NCI-H82 (cell line): ENCODE data around the gene ST6GALNAC2.
"Not testable (repeated sequence)": the region's sequence is repeated elsewhere in the genome, so short reads cannot be mapped to it uniquely, and the experiment has no call there.

ENCODE experiments used
- DNase-seq: peaks from one replicate; lab custom pipeline; 2025; lab: John Stamatoyannopoulos, UW

ST6GALNAC2 gene

DNA sequence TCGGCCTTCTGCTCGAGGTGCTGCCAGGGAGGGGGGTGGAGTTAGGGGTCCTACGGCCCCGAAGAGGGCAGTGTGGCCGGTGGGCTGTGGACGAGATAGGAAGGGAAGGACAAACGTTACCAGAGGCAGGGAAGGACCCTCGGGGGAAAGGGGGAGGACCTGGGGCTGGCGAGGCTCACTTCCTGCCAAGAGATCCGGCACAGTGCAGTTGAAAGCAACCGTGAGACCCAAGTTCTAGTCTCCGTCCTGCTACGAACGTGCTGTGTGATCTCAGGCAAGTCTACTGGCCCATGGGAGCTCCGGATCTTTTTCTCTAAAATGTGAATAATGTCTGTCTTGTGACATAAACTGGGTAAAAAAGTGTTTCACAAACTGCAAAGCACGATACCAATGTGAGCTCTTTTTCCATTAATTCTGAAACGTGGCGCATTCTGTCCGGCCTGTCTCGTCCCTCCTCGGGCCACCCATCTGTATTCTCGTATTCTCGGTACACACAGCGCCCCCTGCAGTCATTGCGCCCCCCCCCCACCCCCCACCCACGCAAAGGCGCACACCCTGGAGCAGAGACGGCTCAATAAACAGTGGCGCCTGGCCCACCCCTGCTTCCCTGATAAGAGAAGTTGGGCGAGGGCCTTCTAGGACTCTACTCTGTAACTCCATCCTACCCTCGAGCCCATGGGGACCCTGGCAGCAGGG, 57.0 kb downstream of the ST6GALNAC2 start:
- DNase-seq: no peak

DNA sequence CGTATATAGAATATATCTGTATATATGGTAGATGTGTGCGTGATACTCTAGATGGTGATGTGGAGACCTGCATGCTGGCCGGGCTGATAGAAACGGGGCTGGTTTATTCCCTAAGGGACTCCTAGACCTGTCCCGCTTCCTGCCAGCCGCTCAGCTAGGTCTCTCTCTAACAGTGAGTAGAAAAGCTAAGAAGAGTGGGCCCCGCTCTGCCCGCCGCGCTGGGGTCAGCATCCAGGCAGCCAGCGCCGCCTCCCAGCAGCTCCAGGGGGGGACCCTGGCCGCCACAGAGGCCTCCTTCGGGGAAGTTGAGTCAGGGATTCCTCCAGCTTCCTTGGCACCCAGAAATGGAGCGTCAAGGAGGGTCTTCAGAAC, 57.5 kb downstream of the ST6GALNAC2 start:
- DNase-seq: no peak

DNA sequence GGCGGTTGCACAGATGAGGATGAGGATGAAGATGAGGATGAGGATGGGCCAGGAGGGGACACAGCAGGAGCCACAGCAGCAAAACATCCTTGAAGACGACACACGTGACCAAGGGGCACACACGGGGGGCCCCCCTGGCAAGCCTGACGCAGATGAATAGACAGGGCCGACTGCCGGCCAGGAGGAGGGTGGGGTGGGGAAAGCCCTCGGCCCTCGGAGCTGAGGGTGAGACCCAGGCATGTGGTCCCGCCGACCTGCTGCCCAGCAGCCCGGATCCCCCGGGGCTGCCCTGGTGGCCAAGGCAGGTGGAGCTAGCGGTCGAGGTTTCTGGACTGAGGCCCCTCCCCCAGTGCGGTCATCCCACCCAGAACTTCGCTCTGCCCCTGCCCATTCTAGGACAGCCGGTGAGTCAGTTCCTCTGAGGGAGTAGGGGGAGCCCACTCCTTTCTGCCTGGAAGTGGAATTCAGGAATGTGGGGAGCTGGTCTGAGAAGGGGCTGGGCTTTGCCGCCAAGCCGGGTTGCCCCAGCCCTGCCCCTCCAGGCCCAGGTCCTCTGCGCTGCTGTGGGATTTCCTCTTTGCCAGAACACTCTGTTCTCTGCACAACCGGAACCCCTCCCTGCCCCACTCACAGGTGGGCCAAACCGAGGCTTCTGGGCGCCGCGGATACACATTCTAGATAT, 58.1 kb downstream of the ST6GALNAC2 start:
- no peak for DNase-seq

DNA sequence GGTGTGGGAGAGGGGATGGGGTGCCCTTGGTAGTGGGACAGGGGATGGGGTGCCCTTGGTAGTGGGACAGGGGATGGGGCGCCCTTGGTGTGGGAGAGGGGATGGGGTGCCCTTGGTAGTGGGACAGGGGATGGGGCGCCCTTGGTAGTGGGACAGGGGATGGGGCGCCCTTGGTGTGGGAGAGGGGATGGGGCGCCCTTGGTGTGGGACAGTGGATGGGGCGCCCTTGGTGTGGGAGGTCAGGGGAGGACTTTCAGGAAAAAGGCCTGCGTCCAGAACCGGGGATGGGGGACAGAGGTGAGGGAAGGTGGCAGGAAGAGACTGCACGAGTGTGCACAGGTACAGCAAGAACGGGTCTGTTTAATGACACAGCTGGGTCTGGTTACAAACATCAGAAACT, 58.6 kb downstream of the ST6GALNAC2 start:
- DNase-seq: not testable (repeated sequence)

DNA sequence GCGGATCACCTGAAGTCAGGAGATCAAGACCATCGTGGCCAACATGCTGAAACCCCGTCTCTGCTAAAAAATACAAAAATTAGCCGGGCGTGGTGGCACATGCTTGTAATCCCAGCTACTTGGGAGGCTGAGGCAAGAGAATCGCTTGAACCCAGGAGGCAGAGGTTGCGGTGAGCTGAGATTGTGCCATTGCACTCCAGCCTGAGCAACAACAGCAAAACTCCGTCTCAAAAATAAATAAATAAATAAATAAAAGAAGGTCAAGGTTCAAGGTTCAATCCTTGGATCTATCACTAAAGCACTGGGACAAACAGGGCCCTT, 60.2 kb downstream of the ST6GALNAC2 start:
- not testable (repeated sequence) for DNase-seq

DNA sequence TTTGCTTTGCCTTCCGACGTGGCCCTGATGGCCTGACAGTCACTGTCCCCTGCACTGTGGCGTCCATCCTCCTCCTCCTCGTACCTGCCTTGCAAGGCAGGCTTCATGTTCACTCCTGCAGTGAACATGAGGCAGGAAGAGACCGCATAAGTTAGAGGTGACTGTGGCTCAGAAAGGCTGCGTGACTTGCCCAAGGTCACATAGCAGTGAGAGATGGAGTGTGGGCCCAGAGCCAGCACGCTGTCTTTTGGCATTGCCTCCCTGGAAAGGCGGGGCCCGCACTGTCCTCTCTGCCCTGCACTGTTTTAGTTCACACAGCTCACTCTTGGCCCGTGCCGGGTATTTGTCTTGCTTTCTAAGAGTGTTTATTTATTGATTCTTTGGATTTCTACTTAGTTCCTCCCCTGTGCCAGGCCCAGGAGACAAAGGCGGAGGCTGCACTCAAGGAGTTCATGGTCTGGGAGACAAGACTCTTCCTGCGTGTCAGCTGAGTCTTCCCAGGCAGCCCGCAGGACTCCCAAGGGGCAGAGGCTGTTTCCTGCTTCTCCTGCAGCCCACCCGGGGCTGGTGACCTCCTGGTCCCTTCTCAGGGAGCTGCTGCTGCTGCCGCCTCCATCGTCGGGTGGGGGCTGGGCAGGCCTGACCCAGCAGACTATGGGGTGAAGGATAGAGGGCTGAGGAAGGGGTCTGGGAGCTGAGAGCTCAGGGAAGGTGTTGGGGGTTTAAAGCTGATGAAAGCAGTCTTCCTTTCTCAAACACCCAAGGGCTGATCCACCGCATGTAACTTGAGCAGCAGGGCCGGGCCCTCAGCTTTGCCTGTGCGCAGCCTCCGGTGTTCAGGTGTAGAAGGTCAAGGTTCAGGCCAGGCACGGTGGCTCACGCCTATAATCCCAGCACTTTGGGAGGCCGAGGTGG, 60.8 kb downstream of the ST6GALNAC2 start:
- no peak for DNase-seq

DNA sequence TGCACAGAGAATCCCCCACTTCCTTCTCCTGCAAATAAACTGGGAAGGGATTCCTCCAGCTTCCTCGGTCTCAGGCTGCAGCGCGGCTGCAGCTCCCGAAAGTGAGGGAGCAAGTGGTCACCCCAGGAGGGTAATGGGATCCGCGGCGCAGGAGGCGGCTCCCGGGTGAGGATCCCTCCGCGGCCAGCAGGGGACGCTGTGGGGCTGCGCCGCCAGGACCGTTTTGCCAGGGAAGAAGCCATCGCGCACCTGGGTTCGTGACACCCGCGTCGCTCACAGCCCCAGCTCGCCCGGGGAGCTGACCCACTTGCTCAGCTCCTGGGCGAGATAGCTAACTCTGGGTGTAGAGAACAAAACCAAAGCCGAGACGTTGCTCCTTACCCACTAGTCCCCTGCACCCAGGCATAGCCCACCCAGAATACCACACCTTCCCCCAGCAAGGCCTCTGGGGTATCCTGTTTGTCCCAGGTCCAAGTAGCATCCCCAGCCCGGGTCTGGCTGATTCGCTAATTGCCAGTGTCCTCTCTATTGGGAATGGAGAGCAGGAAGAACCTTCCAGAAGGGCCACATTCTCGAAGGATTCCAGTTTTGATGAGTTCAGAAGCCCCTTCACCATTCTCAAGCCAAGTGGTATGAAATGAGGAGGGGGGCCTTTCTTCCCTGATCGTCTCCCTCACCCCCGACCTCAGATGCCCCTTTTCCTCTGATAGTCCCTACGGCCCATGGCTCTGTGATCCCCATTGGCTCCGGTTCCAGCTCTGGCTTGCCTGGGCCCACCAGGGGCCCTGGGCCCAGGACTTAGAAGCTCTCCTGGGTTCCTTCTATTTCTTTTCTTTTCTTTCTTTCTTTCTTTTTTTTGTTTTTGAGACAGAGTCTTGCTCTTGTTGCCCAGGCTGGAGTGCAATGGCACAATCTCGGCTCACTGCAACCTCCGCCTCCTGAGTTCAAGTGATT, 62.3 kb downstream of the ST6GALNAC2 start:
- DNase-seq: peak; percentile 58

DNA sequence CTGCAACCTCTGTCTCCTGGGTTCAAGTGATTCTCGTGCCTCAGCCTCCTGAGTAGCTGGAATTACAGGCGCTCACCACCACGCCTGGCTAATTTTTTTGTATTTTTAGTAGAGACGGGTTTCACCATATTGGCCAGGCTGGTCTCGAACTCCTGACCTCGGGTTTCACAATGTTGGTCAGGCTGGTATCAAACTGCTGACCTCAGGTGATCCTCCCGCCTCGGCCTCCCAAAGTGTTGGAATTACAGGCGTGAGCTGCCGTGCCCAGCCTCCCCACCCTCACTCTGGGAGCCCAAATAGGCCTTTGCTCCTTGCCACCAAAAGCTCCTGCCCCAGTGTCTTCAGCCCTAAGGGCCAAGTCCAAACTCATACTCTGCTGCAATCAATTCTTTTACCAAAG, 64.0 kb downstream of the ST6GALNAC2 start:
- DNase-seq: not testable (repeated sequence)

DNA sequence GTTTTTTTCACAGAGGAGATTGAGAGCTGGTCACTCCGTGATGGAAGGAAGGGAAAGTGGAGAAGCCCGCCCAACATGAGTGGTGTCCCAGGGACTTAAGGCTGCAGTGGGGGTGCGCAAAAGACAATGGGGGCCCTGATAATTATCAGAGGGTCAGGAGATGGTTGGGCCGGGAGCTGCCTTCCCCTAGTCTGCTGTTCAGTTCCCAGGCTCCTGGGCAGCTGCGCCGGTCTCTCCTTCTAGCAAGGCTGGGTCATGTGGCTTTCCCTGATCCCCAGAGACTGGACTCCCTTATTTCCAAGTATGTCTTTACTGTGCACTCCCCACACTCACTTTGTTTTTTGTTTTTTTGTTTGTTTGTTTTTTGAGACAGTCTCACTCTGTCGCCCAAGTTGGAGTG, 64.4 kb downstream of the ST6GALNAC2 start:
- DNase-seq: no peak

DNA sequence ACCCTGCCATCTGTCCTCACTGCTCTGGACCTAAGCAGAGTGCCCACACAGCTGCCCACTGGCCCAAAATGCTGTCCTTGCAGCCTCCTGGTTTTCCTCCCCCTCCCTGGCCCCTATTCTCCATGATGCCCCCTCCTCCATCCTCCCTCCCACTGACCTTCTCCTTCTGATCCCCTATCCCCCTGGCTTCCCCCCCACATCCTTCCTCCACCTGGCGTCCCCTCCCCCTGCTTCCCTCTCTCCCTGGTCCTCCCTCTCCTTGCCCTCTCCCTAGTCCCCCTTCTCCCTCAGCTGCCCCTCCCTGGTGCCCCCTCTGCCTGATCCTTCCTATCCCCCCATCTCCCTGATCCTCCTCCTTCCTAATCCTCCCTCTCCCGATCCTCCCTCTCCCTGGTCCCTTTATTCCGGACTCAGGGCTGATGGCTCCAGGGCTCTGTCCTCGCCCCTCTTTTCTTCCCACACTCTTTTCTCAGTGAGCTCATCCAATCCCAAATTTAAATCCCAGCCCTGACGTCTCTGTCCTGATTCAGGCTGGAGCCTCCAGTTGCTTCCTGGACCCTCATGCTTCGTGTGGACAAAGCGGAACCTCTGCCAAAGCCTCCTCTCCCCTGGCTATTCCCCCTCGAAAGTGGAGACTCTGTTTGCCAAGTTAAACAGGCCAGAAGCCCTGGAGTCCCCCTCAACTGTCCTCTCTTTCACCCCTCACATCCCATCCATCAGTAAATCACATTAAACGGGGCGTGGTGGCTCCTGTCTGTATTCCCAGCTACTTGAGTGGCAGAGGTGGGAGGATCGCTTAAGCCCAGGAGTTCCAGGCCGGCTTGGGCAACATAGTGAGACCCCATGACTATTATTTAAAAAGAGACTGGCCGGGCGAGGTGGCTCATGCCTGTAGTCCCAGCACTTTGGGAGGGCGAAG, 66.4 kb downstream of the ST6GALNAC2 start:
- peak; percentile 69 for DNase-seq

DNA sequence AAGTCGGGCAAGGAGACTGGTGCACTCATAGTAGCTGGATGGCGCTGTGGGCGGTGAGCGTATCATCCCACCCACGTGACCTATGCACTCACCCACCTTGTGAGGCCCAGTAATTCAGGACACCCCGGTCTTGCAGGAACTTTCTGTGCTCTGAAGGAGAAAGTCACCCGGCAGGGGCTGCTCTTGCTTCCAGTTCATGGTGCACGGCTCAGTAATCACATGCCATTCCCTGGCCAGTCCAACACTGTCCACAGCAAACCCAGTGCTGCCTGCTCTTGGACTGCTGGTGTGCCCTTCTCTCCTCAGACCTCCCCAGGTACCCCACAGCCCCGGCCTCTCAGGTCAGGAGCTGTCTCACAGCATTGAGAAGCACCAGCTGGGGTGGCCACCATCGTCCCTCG, 68.0 kb downstream of the ST6GALNAC2 start:
- DNase-seq: no peak
